Epithelial cell of proximal tubule (primary cell): ENCODE data around the gene NBEA. TPM values are rescaled to one million over a fixed set of nuclear protein-coding genes. Genes with fewer than 3 reads are reported as not detected.

ENCODE experiments used
- DNase-seq: peaks from one replicate; pipeline ENCODE4 v3.0.0-alpha.2; 2011; ENCODE audit warnings: low read depth
- H3K4me3 ChIP-seq: 2 replicates; pipeline ENCODE4 v1.5.1; 2011; ENCODE audit warnings: low read depth, mild to moderate bottlenecking, low read length
- total RNA-seq: library from RNA; depleted of rRNA; stranded (reverse); fragments of >200 nt; gene quantifications from 2 replicates; pipeline ENCODE4 v1.2.3, GENCODE V29; 2015
- TF ChIP-seq, protein P1 (sequence below): conservative IDR thresholded peaks from 2 replicates; pipeline ENCODE4 v1.5.1; 2012; ENCODE audit warnings: low read depth, mild to moderate bottlenecking, low read length

The NBEA gene
- total RNA-seq, 1 donor from 2014 or later = 2.7 TPM

DNA sequence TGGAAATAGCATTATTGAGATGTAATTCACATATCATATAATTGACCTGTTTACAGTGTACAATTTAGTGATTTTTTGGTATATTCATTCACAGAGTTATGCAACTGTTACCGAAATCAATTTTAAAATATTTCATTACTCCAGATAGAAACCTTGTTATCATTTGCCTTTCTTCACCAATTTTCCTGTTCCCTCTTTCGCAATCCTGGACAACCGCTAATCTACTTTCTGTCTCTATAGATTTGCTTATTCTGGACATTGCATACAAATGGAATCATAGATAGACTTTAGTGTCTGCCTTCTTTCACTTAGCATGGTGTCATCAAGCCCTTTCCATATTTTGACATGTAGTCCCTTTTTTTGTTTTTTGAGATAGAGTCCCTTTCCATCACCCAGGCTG, 515.2 kb downstream of the NBEA start:
- TF ChIP-seq, protein P1, sequence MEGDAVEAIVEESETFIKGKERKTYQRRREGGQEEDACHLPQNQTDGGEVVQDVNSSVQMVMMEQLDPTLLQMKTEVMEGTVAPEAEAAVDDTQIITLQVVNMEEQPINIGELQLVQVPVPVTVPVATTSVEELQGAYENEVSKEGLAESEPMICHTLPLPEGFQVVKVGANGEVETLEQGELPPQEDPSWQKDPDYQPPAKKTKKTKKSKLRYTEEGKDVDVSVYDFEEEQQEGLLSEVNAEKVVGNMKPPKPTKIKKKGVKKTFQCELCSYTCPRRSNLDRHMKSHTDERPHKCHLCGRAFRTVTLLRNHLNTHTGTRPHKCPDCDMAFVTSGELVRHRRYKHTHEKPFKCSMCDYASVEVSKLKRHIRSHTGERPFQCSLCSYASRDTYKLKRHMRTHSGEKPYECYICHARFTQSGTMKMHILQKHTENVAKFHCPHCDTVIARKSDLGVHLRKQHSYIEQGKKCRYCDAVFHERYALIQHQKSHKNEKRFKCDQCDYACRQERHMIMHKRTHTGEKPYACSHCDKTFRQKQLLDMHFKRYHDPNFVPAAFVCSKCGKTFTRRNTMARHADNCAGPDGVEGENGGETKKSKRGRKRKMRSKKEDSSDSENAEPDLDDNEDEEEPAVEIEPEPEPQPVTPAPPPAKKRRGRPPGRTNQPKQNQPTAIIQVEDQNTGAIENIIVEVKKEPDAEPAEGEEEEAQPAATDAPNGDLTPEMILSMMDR = no peak
- H3K4me3 ChIP-seq = no peak overlapping the region
- no peak for DNase-seq

DNA sequence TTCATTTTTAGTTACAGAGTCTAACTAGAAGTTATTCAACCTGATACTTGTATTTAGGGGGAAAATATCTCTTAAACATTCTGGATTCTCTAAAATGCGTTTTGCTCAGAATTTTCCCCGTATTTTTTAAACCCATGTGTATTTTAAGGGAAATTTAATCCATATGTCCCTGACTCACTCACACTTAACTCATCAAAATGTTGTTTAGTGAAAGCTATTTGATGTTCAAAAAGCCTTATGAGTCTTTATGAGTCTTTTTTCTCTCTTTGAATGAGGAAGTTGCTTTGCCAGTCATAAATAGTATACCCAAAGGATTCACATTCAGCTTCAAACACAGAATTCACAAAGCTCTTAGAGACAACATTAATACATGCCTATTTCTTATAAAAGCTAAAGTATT, 518.0 kb downstream of the NBEA start:
- no peak for DNase-seq
- TF ChIP-seq, protein P1 = no peak
- no peak overlapping the region for H3K4me3 ChIP-seq

DNA sequence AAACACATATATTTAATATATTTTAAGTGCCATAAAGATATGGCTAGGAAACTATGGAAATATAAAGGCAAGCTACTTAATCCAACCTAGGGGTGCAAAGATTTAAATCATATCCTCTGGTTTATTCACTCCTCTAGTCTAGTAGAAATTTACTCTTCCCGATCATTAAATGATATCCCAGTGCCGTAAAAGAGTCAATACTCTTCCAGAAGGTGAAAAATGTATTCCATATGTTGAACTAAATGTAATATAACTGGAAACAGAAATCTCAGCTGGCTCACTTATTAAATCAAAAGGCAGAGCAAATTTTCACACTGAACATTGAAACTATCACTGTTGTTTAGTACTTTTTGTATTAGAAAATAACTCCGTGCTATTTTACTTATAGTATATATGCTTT, 523.3 kb downstream of the NBEA start:
- DNase-seq = no peak
- H3K4me3 ChIP-seq = no peak overlapping the region
- TF ChIP-seq, protein P1 = no peak

DNA sequence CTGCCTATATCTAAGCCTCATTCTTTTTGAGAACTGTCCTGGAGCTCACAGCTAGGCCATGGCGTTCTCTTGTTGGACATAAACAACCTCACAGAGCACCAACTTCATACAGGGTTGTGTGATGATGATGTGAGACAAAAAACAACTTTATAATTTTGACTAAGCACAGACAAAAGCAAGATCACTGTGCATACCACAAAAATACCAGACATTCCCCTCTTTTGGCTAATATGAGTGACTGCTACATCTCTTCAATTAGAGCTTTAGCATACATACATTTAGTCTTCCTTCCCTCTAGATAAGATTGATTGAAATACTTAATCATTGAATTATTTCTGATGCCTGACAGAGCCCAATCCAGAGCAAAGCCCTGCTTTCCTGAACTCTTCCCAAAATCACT, 526.1 kb downstream of the NBEA start:
- no peak for DNase-seq
- TF ChIP-seq, protein P1 = no peak
- H3K4me3 ChIP-seq = no peak overlapping the region

DNA sequence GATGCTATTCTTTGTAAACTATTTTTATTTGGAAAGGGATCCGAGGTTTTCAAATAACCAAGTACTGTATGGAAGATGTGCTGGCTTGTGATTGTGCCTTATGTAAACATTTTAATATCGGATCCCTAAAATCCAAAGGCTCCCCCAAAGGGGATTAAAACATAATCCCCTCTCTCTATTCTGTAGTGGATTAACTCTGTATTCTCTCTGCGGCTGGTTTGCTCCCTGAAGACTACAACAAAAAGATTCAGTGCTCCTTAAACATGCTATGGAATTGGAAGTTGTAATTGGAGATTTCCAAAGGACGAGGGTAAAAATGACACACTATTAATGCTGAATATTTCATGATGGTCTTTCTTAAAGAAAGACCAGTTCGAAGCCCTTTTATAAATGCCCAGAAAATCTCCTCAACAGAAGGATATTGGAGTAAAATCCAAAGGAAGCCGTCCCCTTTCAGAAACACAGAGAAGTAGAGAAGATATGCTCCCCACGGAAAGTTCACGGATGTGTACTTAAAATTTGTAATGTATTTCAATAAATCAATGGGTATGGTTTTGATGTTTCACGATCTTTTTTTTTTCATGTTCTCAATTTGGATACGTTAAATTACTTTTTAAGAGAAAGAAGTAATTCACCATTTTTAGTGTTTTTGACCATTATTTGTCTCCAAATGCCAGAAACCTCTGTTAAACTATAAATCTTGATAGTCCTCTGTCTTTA, 527.9 kb downstream of the NBEA start:
- H3K4me3 ChIP-seq = no peak overlapping the region
- no peak for DNase-seq
- TF ChIP-seq, protein P1 = no peak

DNA sequence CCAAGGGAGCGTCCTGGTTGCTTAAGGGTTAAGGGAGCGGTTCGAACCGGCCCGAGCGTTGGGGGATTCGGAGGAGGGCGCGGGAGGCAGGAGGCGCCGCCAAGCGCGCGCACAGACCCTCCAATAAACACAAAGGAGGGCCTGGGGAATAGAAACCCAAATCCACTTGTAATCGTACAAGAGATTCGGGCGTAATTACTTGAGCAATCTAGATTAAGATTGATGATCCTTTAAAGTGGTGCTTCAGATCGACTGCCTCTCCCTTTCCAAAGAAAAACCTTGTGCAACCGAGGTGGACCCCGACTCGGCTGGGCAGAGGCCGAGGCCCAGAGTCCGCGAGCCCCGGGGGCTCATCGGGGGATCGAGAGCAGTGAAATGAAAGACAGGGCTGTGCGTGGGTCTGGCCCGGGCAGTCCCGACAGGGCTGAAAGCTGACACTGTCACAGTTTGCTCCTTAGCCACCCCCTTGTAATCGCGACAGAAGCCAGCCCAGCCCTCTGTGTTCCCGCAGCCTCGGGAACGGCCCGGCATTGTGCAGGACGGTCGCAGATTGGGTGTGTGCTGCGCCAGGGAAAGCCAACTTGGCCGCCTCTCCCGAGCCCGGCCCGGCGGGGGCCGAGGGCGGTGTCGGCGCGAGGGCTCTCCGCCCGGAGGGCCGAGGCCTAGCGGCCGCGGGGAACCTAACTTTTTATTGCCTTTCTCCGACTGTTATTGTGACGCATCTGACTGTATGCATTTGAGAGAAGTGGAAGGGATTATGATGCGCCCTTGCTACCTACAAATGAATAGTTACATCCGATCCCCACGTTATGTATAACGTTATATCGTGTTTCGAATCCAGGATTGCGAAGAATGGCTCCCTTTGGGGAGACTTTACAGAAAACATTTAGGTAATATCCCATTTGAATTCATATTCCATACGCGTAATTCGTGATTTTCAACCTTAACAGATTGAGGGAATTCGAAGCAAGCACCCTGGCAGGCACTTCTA, 528.9 kb downstream of the NBEA start:
- DNase-seq = no peak
- TF ChIP-seq, protein P1 = no peak
- peak overlapping the region; percentile 51 for H3K4me3 ChIP-seq
